Measurements from ENCODE around the gene SPON1.

DNA sequence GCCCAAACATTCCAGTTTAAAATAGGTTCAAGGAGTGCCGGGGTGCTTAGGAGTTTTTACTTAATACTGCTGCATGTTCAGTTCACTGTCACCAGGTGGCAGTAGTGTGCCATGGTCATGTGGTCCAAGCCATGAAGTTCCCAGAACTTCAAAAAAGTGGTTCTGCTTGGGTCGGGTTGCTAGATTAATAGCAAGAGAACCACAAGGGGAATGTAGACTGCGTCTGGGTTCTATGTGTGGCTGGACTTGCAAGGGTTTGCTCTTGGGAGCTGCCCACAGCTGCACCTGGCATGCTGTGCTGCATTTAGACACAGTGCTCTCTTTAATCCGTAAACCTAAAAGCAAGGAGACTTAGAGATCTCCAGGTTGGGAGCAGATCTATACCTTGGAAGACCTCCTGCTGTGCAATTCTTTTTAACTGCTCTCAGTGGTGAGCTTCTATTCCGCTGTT lies 6.5 kb upstream of the SPON1 start:
- TF ChIP-seq POLR2A (IDR thresholded peaks at IDR 0.05; ENCODE audit: low read length) (no peak), EP300 (IDR thresholded peaks at IDR 0.05) (no peak), ESRRA (IDR thresholded peaks at IDR 0.05; ENCODE audit: borderline replicate concordance, low read length) (no peak), HDAC2 (IDR thresholded peaks at IDR 0.05) (no peak)
- TF ChIP-seq, protein P1, sequence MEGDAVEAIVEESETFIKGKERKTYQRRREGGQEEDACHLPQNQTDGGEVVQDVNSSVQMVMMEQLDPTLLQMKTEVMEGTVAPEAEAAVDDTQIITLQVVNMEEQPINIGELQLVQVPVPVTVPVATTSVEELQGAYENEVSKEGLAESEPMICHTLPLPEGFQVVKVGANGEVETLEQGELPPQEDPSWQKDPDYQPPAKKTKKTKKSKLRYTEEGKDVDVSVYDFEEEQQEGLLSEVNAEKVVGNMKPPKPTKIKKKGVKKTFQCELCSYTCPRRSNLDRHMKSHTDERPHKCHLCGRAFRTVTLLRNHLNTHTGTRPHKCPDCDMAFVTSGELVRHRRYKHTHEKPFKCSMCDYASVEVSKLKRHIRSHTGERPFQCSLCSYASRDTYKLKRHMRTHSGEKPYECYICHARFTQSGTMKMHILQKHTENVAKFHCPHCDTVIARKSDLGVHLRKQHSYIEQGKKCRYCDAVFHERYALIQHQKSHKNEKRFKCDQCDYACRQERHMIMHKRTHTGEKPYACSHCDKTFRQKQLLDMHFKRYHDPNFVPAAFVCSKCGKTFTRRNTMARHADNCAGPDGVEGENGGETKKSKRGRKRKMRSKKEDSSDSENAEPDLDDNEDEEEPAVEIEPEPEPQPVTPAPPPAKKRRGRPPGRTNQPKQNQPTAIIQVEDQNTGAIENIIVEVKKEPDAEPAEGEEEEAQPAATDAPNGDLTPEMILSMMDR (IDR thresholded peaks at IDR 0.05) = peak; percentile 89

Measured in A549 (cell line).